Endodermal cell (in vitro differentiated cells): ENCODE results near the gene MOBP. TPM values are rescaled to one million over a fixed set of nuclear protein-coding genes. Genes with fewer than 3 reads are reported as not detected.

ENCODE experiments used
- DNase-seq: peaks from one replicate; pipeline ENCODE4 v3.0.0-alpha.2; 2017
- H3K27ac ChIP-seq: 2 replicates; pipeline ENCODE4 v1.5.1; 2013; ENCODE audit warnings: mild to moderate bottlenecking, low read depth, low read length, moderate library complexity
- H3K27me3 ChIP-seq: 2 replicates; pipeline ENCODE4 v1.6.1; 2013; ENCODE audit warnings: mild to moderate bottlenecking, low read length, moderate library complexity; ENCODE audit not compliant: insufficient read depth, control insufficient read depth, poor library complexity, severe bottlenecking
- H3K36me3 ChIP-seq: 2 replicates; pipeline ENCODE4 v1.7.0; 2013; ENCODE audit warnings: mild to moderate bottlenecking, low read length, moderate library complexity; ENCODE audit not compliant: control insufficient read depth, insufficient read depth
- H3K4me1 ChIP-seq: one replicate; pipeline ENCODE4 v1.7.0; 2013; ENCODE audit warnings: low read length; ENCODE audit not compliant: control insufficient read depth, insufficient read depth
- H3K4me3 ChIP-seq: 2 replicates; pipeline ENCODE4 v1.5.1; 2013; ENCODE audit warnings: mild to moderate bottlenecking, low read length, moderate library complexity
- H3K9ac ChIP-seq: 2 replicates; pipeline ENCODE4 v1.6.1; 2013; ENCODE audit warnings: mild to moderate bottlenecking, low read length, moderate library complexity; ENCODE audit not compliant: poor library complexity, severe bottlenecking; ENCODE audit errors: extremely low read depth
- H3K9me3 ChIP-seq: 2 replicates; pipeline ENCODE4 v1.6.1; 2013; ENCODE audit warnings: mild to moderate bottlenecking, low read length, moderate library complexity; ENCODE audit not compliant: control insufficient read depth
- H3K27ac Mint-ChIP-seq: 2 replicates; pipeline ENCODE4 v1.8.0; 2020; ENCODE audit warnings: mixed read lengths
- H3K27me3 Mint-ChIP-seq: 2 replicates; pipeline ENCODE4 v1.8.0; 2021; ENCODE audit warnings: mild to moderate bottlenecking, mixed read lengths; ENCODE audit not compliant: insufficient read depth
- H3K36me3 Mint-ChIP-seq: 2 replicates; pipeline ENCODE4 v1.8.0; 2020; ENCODE audit warnings: low read depth, mixed read lengths
- H3K4me1 Mint-ChIP-seq: 2 replicates; pipeline ENCODE4 v1.8.0; 2020; ENCODE audit warnings: mixed read lengths
- H3K4me3 Mint-ChIP-seq: 2 replicates; pipeline ENCODE4 v1.8.0; 2020; ENCODE audit warnings: mild to moderate bottlenecking, moderate library complexity, mixed read lengths
- H3K9me3 Mint-ChIP-seq: 2 replicates; pipeline ENCODE4 v1.8.0; 2020; ENCODE audit warnings: mild to moderate bottlenecking, mixed read lengths
- CTCF ChIP-seq: fragments of 200-600 bp; sonication (generic); conservative IDR thresholded peaks from 2 replicates; pipeline ENCODE4 v1.5.0; 2021; ENCODE audit warnings: antibody characterized with exemption, mild to moderate bottlenecking
- WGBS, 2 experiments: methylation state at CpG; one replicate each; pipeline versions ENCODE4 v1.1.5 to v1.1.7; 2013; ENCODE audit warnings: missing lambda C conversion rate in 2 of 2, mixed read lengths in 1 of 2; ENCODE audit not compliant: insufficient coverage in 1 of 2, insufficient read length in 1 of 2; 5-methylcytosine and 5-hydroxymethylcytosine counted together
- total RNA-seq, 2 donors: library from RNA; stranded (reverse); fragmentation: NEBNext Ultra II Directional in 1 of 2; extraction: Animal tissue kit (Norgen Biotek cat#: 25700) in 1 of 2; gene quantifications; 2 replicates in 1 of 2; 3 replicates in 1 of 2; pipeline ENCODE4 v1.2.1, GENCODE V29; 2021

MOBP gene
- total RNA-seq, 2 donors from 2014 or later: 2.1 to 7.0 TPM

GRCh38 chr3:39502838-39503145 lies 35.3 kb downstream of the MOBP start:
- Mint-ChIP-seq H3K36me3 (no peaks in the 10 kb centered on the region), H3K27me3 (no peaks in the 10 kb centered on the region), H3K4me3 (no peak overlapping the region), H3K27ac (no peak overlapping the region), H3K4me1 (peaks cover 17% of the 10 kb centered on the region), H3K9me3 (peaks cover 6% of the 10 kb centered on the region)
- 88 to 95% methylated on average over 2 to 4 of the region's 4 CpGs for WGBS, 2 experiments
- H3K27me3 ChIP-seq: no peaks in the 10 kb centered on the region
- H3K9ac ChIP-seq: no peak overlapping the region
- H3K4me3 ChIP-seq: no peak overlapping the region
- H3K36me3 ChIP-seq: no peaks in the 10 kb centered on the region
- peaks cover 6% of the 10 kb centered on the region for H3K9me3 ChIP-seq
- no peak overlapping the region for H3K27ac ChIP-seq
- DNase-seq: no peak
- H3K4me1 ChIP-seq: peaks cover 10% of the 10 kb centered on the region
- no peak for TF ChIP-seq CTCF

GRCh38 chr3:39505866-39506742 lies 38.6 kb downstream of the MOBP start:
- Mint-ChIP-seq H3K4me1 (peaks cover 7% of the 10 kb centered on the region), H3K9me3 (peaks cover 6% of the 10 kb centered on the region), H3K27me3 (no peaks in the 10 kb centered on the region), H3K4me3 (no peak overlapping the region), H3K27ac (no peak overlapping the region), H3K36me3 (no peaks in the 10 kb centered on the region)
- DNase-seq: peak; percentile 80
- Histone ChIP-seq H3K4me1 (peaks cover 10% of the 10 kb centered on the region), H3K27me3 (no peaks in the 10 kb centered on the region), H3K4me3 (peak overlapping the region; percentile 76), H3K9me3 (peaks cover 6% of the 10 kb centered on the region), H3K27ac (no peak overlapping the region), H3K9ac (peak overlapping the region; percentile 28), H3K36me3 (no peaks in the 10 kb centered on the region)
- no peak for TF ChIP-seq CTCF
- 30 to 48% methylated on average over 7 to 12 of the region's 12 CpGs for WGBS, 2 experiments

- Mint-ChIP-seq H3K4me3 (no peak overlapping the region), H3K4me1 (peaks cover 7% of the 10 kb centered on the region), H3K36me3 (no peaks in the 10 kb centered on the region), H3K27me3 (no peaks in the 10 kb centered on the region), H3K27ac (no peak overlapping the region), H3K9me3 (peaks cover 6% of the 10 kb centered on the region)
- TF ChIP-seq CTCF: no peak
- Histone ChIP-seq H3K9ac (peak overlapping the region; percentile 2), H3K4me1 (peaks cover 10% of the 10 kb centered on the region), H3K4me3 (peak overlapping the region; percentile 76), H3K36me3 (no peaks in the 10 kb centered on the region), H3K27ac (no peak overlapping the region), H3K27me3 (no peaks in the 10 kb centered on the region), H3K9me3 (peaks cover 6% of the 10 kb centered on the region)
- DNase-seq: no peak
- 86% methylated on average over 1 of the region's 1 CpG for WGBS, 2 experiments
These were observed 39.4 kb downstream of the MOBP start for GRCh38 chr3:39506863-39507262.
